ENCODE data around the gene FPR2. TPM values are rescaled to one million over a fixed set of nuclear protein-coding genes. Genes with fewer than 3 reads are reported as not detected.

The FPR2 gene
- total and polyA plus RNA-seq, 2 of the 13 experiments (the other 11 are each of a cell fraction or from before 2014, with no cell fraction given): not detected

DNA sequence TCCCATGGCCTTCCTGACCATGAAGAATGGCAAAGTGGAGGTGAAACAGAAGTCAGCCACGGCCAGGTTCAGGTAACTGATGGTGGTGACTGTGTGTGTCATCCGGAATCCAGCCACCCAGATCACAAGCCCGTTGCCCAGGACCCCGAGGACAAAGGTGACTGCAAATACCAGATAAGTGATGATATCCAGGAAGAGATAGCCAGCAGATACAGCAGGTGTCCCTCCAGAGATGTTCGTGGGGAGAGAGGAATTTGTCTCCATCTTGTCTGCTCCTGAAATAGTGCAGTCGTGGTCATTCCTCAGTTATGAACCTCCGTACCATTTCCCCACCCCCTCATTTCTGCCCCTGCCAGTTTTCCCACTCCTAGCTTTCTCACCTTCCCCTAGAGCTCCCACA lies 14.2 kb upstream of the FPR2 start:
- H3K9me3 ChIP-seq (ENCODE audit: low read length): no peaks in the 10 kb centered on the region
- no peaks in the 10 kb centered on the region for H3K36me3 ChIP-seq (replicated peaks in 1 of 2; ENCODE audit: control insufficient read depth in 1 of 2, insufficient read depth in 2 of 2, low read length in 2 of 2)
- H3K9ac ChIP-seq (ENCODE audit: insufficient read depth, low read depth, low read length): no peak overlapping the region
- BruUV-seq (replicated peaks): no TSS peak
- no peaks in the 10 kb centered on the region for H4K20me1 ChIP-seq (ENCODE audit: insufficient read depth, low read length)
- POLR2A ChIA-PET: no interaction called here
- no peak for FAIRE-seq
- CTCF ChIA-PET (ENCODE audit: low intra/inter-chr PET ratio, low total read pairs): no interaction called here
- no peaks in the 10 kb centered on the region for H3K79me2 ChIP-seq (ENCODE audit: insufficient read depth, low read length)
- TF ChIP-seq, protein P1, sequence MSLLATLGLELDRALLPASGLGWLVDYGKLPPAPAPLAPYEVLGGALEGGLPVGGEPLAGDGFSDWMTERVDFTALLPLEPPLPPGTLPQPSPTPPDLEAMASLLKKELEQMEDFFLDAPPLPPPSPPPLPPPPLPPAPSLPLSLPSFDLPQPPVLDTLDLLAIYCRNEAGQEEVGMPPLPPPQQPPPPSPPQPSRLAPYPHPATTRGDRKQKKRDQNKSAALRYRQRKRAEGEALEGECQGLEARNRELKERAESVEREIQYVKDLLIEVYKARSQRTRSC (CRISPR knock-in tag; IDR thresholded peaks at IDR 0.05; ENCODE audit: low read depth): no peak
- TF ChIP-seq ELF1 (CRISPR knock-in tag; IDR thresholded peaks at IDR 0.05) (no peak), ZFY (CRISPR knock-in tag; IDR thresholded peaks at IDR 0.05) (no peak), SALL1 (CRISPR knock-in tag; IDR thresholded peaks at IDR 0.05) (no peak), CHD2 (IDR thresholded peaks at IDR 0.05; ENCODE audit: low read depth, low read length) (no peak), PLRG1 (conservative IDR thresholded peaks at IDR 0.05) (no peak), ZNF256 (CRISPR knock-in tag; conservative IDR thresholded peaks at IDR 0.05) (no peak), CBX2 (IDR thresholded peaks at IDR 0.05; ENCODE audit: low read depth, low read length) (no peak), CBX2 (CRISPR knock-in tag; IDR thresholded peaks at IDR 0.05; ENCODE audit: low read depth) (no peak), HOXA3 (CRISPR knock-in tag; IDR thresholded peaks at IDR 0.05) (no peak), ZKSCAN5 (CRISPR knock-in tag; IDR thresholded peaks at IDR 0.05) (no peak)
- TF ChIP-seq, protein P2, sequence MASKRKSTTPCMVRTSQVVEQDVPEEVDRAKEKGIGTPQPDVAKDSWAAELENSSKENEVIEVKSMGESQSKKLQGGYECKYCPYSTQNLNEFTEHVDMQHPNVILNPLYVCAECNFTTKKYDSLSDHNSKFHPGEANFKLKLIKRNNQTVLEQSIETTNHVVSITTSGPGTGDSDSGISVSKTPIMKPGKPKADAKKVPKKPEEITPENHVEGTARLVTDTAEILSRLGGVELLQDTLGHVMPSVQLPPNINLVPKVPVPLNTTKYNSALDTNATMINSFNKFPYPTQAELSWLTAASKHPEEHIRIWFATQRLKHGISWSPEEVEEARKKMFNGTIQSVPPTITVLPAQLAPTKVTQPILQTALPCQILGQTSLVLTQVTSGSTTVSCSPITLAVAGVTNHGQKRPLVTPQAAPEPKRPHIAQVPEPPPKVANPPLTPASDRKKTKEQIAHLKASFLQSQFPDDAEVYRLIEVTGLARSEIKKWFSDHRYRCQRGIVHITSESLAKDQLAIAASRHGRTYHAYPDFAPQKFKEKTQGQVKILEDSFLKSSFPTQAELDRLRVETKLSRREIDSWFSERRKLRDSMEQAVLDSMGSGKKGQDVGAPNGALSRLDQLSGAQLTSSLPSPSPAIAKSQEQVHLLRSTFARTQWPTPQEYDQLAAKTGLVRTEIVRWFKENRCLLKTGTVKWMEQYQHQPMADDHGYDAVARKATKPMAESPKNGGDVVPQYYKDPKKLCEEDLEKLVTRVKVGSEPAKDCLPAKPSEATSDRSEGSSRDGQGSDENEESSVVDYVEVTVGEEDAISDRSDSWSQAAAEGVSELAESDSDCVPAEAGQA (IDR thresholded peaks at IDR 0.05; ENCODE audit: low read depth): no peak
- TF ChIP-seq, protein P2 (CRISPR knock-in tag; IDR thresholded peaks at IDR 0.05; ENCODE audit: borderline replicate concordance): no peak
- no peak overlapping the region for H3K4me2 ChIP-seq (ENCODE audit: low read depth, low read length)
- no peaks in the 10 kb centered on the region; a peak in 1 of 5 replicates for H3K27me3 ChIP-seq (ENCODE audit: control insufficient read depth in 1 of 2, insufficient read depth in 2 of 2, low read length in 2 of 2)
- H2AFZ ChIP-seq (ENCODE audit: low read length): no peak overlapping the region
- no peak for DNase-seq (ENCODE audit: low spot score)
- no peak for ATAC-seq
- intact Hi-C loops (cut with micrococcal nuclease; ENCODE audit: unreplicated experiment): no loop called here
- in situ Hi-C loops (cut with HindIII; ENCODE audit: extremely low pct_ligation_motif_present, low pct_unique_long_range_greater_than_20kb): no loop called here
- H3K4me3 ChIP-seq (replicated peaks in 1 of 3; ENCODE audit: insufficient read depth in 1 of 3, low read depth in 2 of 3, low read length in 3 of 3): no peak overlapping the region
- 3% methylated on average over 7 of the region's 7 CpGs for WGBS (ENCODE audit: low lambda C conversion rate)
- no peak overlapping the region for H3K27ac ChIP-seq (ENCODE audit: extremely low read length, insufficient read depth, low read length)
- H3K4me1 ChIP-seq (ENCODE audit: insufficient read depth, low read length): no peaks in the 10 kb centered on the region

Data from HepG2 (cell line).